ENCODE results near the gene MRPS18C. TPM values are rescaled to one million over a fixed set of nuclear protein-coding genes. Genes with fewer than 3 reads are reported as not detected.

The MRPS18C gene
- 16.8 and 22.8 TPM in 2 replicates for total RNA-seq

GRCh38 chr4:83455281-83456183, at the start of gene MRPS18C, which contains the start of gene HELQ:
MRPS18C (plus strand) TSS chr4:83456058; CDS start chr4:83456078, 20 bp downstream.
HELQ (minus strand) TSS chr4:83455823; CDS start chr4:83455693, 130 bp downstream.

GRCh38 chr4:83484500-83485461, 28.9 kb downstream of the MRPS18C start, which contains the start of gene ABRAXAS1:
ABRAXAS1 (minus strand) TSS chr4:83485100; CDS start chr4:83485072, 28 bp downstream.

Other genes starting within 250 kb of the MRPS18C start
- gene COQ2, start 171.3 kb upstream of the MRPS18C start, total RNA-seq, result 14.0 and 15.5 TPM in 2 replicates
- gene HPSE, start 121.2 kb upstream of the MRPS18C start, total RNA-seq, result 0.81 and 5.1 TPM in 2 replicates
- 9.1 and 18.4 TPM in 2 replicates for gene HELQ, start 235 bp upstream of the MRPS18C start, total RNA-seq
- gene ABRAXAS1, start 29.0 kb downstream of the MRPS18C start, total RNA-seq, result 11.7 and 14.1 TPM in 2 replicates
- gene GPAT3, start 80.0 kb downstream of the MRPS18C start, total RNA-seq, result 7.1 and 9.3 TPM in 2 replicates

All from bladder microvascular endothelial cell (primary cell).